ENCODE data around the gene ZNF469. TPM values are rescaled to one million over a fixed set of nuclear protein-coding genes. Genes with fewer than 3 reads are reported as not detected.
"Not testable (repeated sequence)": the region's sequence is repeated elsewhere in the genome, so short reads cannot be mapped to it uniquely, and the experiment has no call there.

Gene ZNF469
- total RNA-seq, 4 donors from 2014 or later = 0.96 to 4.8 (median 2.1) TPM

GRCh38 chr16:88357317-88358022 lies 25.3 kb upstream of the ZNF469 start:
- WGBS, 2 donors (ENCODE audit: low coverage in 1 of 2) = 87 to 88% methylated on average over 6 to 8 of the region's 26 CpGs
- H3K27ac ChIP-seq = no peak overlapping the region
- no peaks in the 10 kb centered on the region for H3K4me1 ChIP-seq
- H3K4me3 ChIP-seq = no peak overlapping the region
- H3K9me3 ChIP-seq = peaks cover 0 to 9% (median 0%) of the 10 kb centered on the region in 3 donors
- no peaks in the 10 kb centered on the region for H3K36me3 ChIP-seq
- H3K27me3 ChIP-seq = peaks cover 9% of the 10 kb centered on the region
- TF ChIP-seq POLR2A (IDR thresholded peaks at IDR 0.05) (no peak), EP300 (IDR thresholded peaks at IDR 0.05) (no peak), CTCF (IDR thresholded peaks at IDR 0.05) (no peak), POLR2AphosphoS5 (IDR thresholded peaks at IDR 0.05) (no peak)
- ATAC-seq = no peak

- 59 to 80% methylated on average over 3 to 4 of the region's 16 CpGs for WGBS, 2 donors (ENCODE audit: low coverage in 1 of 2)
Measured at GRCh38 chr16:88358023-88358420, 24.7 kb upstream of the ZNF469 start.

GRCh38 chr16:88359008-88359407 lies 23.8 kb upstream of the ZNF469 start:
- peaks cover 0 to 20% (median 0%) of the 10 kb centered on the region in 3 donors for H3K9me3 ChIP-seq
- no peaks in the 10 kb centered on the region for H3K36me3 ChIP-seq
- H3K4me1 ChIP-seq = no peaks in the 10 kb centered on the region
- 60 to 76% methylated on average over 3 to 14 of the region's 21 CpGs for WGBS, 2 donors (ENCODE audit: low coverage in 1 of 2)
- H3K4me3 ChIP-seq = no peak overlapping the region
- no peak overlapping the region for H3K27ac ChIP-seq
- H3K27me3 ChIP-seq = peaks cover 17% of the 10 kb centered on the region
- ATAC-seq = no peak
- TF ChIP-seq CTCF (IDR thresholded peaks at IDR 0.05) = no peak
- no peak for TF ChIP-seq POLR2AphosphoS5 (IDR thresholded peaks at IDR 0.05)
- TF ChIP-seq EP300 (IDR thresholded peaks at IDR 0.05) = no peak
- TF ChIP-seq POLR2A (IDR thresholded peaks at IDR 0.05) = no peak

More at GRCh38 chr16:88358023-88358420, 24.7 kb upstream of the ZNF469 start:
- Histone ChIP-seq H3K9me3 (peaks cover 0 to 13% (median 0%) of the 10 kb centered on the region in 3 donors), H3K36me3 (no peaks in the 10 kb centered on the region), H3K27ac (no peak overlapping the region), H3K27me3 (peaks cover 10% of the 10 kb centered on the region), H3K4me3 (no peak overlapping the region), H3K4me1 (no peaks in the 10 kb centered on the region)
- no peak for TF ChIP-seq CTCF (IDR thresholded peaks at IDR 0.05)
- no peak for TF ChIP-seq POLR2A (IDR thresholded peaks at IDR 0.05)
- no peak for TF ChIP-seq POLR2AphosphoS5 (IDR thresholded peaks at IDR 0.05)
- TF ChIP-seq EP300 (IDR thresholded peaks at IDR 0.05) = no peak
- no peak for ATAC-seq

GRCh38 chr16:88360401-88360800 lies 22.4 kb upstream of the ZNF469 start:
- not testable (repeated sequence) for H3K36me3 ChIP-seq, H3K27ac ChIP-seq, H3K4me1 ChIP-seq, H3K4me3 ChIP-seq, ATAC-seq
- Histone ChIP-seq H3K9me3 (peaks cover 0 to 20% (median 0%) of the 10 kb centered on the region in 3 donors), H3K27me3 (peaks cover 20% of the 10 kb centered on the region)
- WGBS, 2 donors (ENCODE audit: low coverage in 1 of 2) = 100% methylated on average over 2 of the region's 20 CpGs; no CpG with 5 or more reads in 1 of the 2 donors

GRCh38 chr16:88360999-88361398 lies 21.8 kb upstream of the ZNF469 start:
- 57 to 80% methylated on average over 1 to 2 of the region's 2 CpGs for WGBS, 2 donors (ENCODE audit: low coverage in 1 of 2)
- no peak for ATAC-seq
- TF ChIP-seq POLR2AphosphoS5 (IDR thresholded peaks at IDR 0.05) (no peak), EP300 (IDR thresholded peaks at IDR 0.05) (no peak), CTCF (IDR thresholded peaks at IDR 0.05) (no peak), POLR2A (IDR thresholded peaks at IDR 0.05) (no peak)
- H3K9me3 ChIP-seq = peaks cover 0 to 20% (median 0%) of the 10 kb centered on the region in 3 donors
- H3K27ac ChIP-seq = no peak overlapping the region
- peaks cover 23% of the 10 kb centered on the region for H3K27me3 ChIP-seq
- no peak overlapping the region for H3K4me3 ChIP-seq
- no peaks in the 10 kb centered on the region for H3K4me1 ChIP-seq
- no peaks in the 10 kb centered on the region for H3K36me3 ChIP-seq

Measured in gastroesophageal sphincter (tissue), 4 donors.